HL-60/S4 treated with phorbol 12-myristate 13-acetate at 8.2 ng/mL for 4 days and 3 days (cell line): ENCODE data around the gene C1GALT1C1L.
"Not testable (repeated sequence)": the region's sequence is repeated elsewhere in the genome, so short reads cannot be mapped to it uniquely, and the experiment has no call there.

Experiments used
- in situ Hi-C: fragments of 300-500 bp; cut with MboI; formaldehyde crosslinking; loops from 2 replicates; pipeline ENCODE4 v1.15.0; 2022; ENCODE audit warnings: low sequenced_read_pairs

The C1GALT1C1L gene

DNA sequence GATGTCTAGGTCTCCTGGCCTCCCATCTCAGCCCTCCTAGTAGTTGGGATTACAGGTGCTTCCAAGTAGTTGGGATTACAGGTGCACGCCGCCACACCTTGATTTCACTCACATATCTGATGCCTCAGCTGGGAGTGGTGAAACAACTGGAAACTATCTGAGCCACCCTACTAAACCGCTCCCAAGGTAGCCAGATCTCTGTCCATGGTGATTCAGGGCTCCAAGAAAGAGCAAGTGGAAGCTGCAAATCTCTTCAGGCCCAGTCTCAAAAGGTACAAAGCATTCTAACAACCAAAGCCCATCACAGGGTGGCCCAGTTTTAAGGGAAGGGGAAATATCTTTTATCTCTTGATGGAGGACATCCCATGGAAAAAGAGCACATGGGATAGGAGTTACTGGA, 19.0 kb downstream of the C1GALT1C1L start:
- in situ Hi-C loops: no loop called here

DNA sequence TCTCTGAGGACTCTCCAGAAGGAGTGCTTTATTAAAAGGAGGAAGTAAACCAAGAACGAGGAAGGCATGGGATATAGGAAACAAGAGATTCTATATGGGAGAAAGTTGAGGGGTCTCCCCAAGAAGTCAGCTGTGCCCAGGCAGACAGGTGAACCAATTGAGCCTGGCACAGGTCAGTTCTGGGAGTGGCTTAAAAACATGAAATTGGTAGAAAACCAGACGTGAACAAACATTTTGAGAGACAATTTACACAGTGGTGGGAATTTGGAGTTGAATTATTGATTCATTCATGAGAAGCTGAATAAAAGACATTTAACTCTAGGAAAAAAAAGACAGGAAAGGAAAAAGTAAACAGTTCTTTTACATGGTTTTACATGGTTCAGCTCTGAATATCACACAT, 22.7 kb downstream of the C1GALT1C1L start:
- in situ Hi-C loops: no loop called here

DNA sequence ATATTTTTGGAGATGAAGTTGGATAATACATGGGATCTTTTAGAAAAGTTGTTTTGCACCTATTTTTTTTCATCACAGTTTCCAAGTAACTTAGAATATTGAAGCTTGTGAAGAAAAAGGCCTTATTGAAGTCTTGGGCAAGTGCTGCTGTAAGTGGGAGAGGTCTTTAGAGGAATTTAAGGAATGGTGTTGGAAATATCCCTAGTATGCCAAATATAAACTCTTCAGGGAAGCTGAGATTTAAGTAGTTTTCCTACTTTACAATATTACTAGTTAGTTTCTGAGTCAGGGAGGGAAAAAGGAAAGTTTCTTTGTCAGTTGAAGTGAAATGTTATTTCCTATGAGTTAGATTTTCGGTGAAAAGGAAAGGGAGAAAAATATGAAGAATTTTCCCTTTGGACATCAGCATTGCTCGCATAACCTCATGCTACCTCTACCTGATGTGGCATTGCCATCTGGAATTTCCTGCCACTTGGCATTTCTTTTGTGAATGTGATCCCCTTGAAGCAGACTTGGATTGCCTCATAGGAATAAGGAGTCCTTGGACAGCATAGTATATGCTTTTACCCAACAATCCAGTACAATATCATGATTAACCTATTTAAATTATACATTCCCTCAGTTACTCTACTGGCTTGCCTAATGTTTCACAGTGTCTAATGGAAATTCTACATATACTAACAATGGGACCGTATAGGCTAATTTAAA, 27.1 kb downstream of the C1GALT1C1L start:
- in situ Hi-C loops: no loop called here

DNA sequence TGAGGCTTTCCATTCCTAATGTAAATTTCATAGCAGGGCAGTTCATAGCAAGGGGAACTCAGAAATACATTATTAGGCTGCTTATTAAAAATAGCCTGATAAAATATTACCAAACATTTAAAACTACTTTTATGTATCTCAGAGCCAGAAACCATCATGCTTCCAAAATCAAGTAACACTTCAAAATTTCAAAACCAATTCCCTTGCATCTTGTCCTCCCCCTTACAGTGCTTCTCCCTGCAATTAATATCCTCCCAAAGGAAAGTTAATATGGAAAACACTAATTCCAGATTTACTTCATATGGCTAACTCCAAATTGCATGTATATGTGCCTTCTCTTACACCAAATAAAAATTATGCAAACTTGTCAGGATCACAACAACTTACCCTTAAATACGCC, 32.5 kb downstream of the C1GALT1C1L start:
- in situ Hi-C loops: no loop called here

DNA sequence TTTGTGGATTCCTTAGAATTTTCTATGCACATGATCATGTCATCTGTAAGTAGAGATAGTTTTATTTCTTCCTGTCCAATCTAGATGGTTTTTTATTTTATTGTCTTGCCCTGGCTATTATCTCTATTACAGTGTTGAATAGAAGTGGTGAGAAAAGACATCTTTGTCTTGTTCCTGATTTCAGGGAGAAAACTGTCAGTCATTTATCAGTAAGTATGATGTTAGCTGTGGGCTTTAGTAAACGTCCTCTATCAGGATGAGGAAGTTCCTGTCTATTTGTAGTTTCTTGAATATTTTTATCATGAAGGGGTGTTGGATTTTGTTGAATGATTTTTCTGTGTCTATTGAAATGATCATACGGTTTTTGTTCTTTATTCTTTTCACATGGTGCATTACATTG, 33.9 kb downstream of the C1GALT1C1L start:
- in situ Hi-C loops: no loop called here

DNA sequence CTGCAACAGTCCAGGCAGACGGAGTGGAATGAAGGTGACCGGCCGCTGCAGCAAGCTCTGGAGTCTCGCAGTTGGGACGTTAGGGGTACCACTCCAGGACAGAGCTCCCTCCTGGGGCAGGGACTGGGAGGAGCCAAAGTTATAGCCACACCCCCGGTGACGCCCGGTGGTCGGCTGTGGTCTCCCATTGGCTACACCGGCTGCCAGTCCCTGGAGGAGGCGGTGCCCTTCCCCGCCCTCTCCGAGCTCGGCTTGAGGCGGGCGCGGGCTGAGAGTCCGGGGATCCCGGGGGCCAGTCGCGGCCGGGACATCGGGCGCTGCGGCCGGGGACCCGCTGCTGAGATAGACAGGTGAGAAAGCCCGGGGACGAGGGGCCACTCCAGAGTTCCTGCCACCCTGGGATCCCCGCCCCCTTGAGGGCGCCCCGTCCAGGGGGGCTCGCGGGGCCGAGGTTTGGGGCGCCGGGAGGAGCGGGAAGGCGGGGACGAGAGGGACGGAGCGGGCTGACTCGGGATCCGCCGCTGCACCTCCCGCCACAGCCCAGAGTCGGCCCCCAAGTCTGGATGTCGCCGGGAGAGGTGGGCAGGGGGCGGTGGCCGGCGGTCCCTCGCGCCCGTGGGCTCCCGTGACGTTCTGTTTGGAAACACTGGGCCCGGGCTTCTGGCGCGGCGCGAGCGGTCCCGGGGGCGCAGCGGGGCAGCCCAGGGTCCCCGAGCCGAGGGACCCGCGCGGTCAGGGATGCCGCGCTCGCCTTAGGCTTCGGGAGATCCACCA, 39.0 kb downstream of the C1GALT1C1L start, which contains the start of gene PLEKHH2:
Gene PLEKHH2, plus strand, starts transcription at position 231 of the 774 bp plus-strand sequence. CDS start 7,414 bp downstream, outside the sequence.
- in situ Hi-C loops: no loop called here

DNA sequence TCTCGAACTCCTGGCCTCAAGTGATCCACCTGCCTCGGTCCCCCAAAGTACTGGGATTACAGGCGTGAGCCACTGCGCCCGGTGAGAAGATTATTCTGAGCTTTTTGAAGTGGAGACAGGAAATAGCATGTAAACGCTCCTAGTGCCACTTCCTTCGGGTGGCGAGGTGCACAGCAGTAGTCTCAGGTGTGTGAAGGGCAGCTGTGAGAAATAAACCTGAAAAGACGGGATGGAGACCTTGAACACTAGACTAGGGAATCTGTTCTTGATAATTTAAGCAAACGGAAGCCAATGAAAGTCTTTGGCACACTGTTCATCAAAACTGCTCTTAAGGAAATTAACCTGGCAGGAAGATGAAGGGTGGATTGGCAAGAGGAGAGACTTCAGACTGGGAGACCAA, 39.6 kb downstream of the C1GALT1C1L start:
- in situ Hi-C loops: no loop called here

DNA sequence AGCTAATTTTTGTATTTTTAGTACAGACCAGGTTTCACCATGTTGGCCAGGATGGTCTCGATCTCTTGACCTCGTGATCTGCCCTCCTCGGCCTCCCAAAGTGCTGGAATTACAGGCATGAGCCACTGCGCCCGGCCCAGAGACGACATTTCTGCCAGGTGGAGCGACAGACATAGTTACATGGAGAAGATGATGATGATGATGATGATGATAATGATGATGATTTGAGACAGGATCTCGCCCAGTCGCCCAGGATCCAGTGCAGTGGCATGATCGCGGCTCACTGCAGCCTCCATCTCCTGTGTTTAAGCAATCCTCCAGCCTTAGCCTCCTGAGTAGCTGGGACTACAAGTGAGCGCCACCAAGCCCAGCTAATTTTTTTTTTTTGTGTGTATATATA, 40.1 kb downstream of the C1GALT1C1L start:
- in situ Hi-C loops: not testable (repeated sequence)

DNA sequence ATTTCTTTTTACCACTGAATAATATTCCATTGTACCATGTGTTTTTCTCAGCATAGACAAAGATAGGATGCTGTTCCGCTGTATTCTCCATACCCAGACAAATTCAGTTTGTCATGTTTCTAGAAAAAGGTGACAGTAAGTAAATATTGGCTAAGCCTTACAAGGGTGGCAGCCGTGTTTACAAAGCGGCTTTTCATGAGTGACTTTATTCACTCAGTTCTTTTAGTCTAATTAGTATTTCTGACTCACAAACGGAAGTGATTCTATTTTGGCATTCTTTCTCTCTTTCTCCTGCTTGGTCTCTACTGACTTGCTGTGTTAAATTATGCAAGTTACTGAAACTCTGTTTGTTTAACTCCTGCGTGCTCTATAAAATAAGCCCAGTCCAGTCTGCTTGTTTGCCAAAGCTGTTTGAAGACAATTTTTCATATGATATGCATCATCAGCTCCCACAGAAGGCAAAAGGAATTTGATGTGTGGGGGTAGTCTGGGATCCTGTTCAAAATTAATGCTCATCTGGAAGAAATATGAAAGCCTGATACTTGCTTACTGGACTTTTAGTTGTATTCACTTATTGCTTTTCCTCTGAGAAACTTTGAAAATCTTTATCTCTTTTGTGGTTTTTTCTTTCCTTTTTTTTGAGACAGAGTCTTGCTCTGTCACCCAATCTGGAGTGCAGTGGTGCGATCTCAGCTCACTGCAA, 41.5 kb downstream of the C1GALT1C1L start:
- in situ Hi-C loops: no loop called here

DNA sequence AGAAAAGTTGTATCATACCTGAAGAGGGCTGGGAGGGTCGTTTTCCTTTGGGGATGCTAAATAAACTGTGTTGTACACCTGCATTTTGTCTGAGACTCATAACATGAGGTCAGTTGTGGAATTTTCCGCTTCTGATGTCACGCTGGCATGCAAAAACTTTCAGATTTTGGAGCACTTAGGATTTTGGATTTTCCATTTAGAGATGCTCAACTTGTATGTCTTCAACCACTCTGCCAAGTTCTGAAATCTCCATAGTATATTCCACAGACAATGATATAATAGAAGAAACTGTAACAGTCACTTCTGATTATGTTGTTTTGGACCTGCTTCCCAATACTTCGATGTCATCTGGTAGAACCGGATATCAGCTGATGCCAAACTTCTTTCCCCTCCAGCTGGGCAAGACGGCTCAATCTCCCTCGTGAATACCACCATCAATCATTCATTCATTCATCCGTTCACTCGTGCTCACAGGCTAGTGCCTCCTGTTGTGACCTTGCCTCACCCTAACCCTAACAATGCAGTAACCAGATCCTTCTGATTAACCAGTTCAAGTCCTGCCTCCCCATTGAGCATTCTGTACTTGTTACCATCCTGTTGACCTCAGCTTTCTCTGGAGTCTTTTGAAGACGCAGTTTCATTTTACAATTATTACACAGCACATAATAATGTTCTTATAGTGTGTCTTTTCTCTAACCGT, 44.5 kb downstream of the C1GALT1C1L start:
- in situ Hi-C loops: no loop called here
